Activated CD4-positive, alpha-beta T cell treated with anti-CD3 and anti-CD28 coated beads for 4 hours (primary cell): Measurements from ENCODE around the gene CNEP1R1.
"Not testable (repeated sequence)": the region's sequence is repeated elsewhere in the genome, so short reads cannot be mapped to it uniquely, and the experiment has no call there.

Experiments used
- DNase-seq, 2 donors: peaks; one replicate each; pipeline ENCODE4 v3.0.0-alpha.2; 2020

The CNEP1R1 gene

DNA sequence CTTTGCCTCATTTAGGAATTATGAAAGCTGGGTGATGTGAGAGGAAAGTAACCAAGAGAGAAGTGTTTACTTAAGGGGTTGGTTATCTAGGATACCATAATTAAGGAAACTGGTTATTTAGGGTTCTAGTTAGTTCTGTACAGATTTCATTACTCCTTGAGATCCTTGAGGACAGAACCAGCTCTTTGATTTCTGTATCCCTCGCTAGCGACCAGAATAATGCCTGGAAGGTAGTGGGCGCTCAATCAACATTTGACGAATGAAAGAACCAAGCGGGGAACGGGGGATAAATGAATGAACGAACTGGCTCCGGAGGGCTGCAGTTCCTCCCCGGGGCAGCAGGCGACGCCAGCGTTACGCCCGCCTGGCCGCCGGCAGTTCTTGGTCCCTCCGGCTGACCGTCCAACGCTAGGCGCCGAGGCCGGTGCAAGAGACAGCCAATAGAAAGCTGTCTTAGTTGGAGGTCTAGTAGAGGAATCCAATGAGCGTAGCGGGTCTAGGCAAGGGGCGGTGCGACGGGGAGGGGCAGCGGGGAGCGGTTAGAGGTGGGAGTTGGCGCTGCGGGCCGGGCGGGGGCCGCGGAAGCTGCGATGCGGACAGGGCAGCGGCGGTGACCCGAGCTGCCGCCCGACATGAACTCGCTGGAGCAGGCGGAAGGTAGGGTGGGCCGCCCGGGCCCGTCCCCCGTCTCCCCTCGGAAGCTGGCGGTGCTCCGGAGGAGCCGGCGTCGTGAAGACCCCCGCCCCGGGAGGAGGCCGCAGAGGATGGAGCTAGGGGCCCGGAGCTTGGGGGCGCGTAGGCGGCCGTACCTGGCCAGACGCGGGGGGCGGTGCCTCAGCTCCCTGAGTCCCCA lies at the start of gene CNEP1R1:
Gene CNEP1R1 (plus strand): TSS at position 542 of the 853 bp plus-strand sequence. CDS start 91 bp downstream, at position 633.
- peak; percentile 89 to 90 for DNase-seq

GRCh38 chr16:49977427-49977826 lies 47.6 kb upstream of the CNEP1R1 start:
- DNase-seq, result no peak

DNA sequence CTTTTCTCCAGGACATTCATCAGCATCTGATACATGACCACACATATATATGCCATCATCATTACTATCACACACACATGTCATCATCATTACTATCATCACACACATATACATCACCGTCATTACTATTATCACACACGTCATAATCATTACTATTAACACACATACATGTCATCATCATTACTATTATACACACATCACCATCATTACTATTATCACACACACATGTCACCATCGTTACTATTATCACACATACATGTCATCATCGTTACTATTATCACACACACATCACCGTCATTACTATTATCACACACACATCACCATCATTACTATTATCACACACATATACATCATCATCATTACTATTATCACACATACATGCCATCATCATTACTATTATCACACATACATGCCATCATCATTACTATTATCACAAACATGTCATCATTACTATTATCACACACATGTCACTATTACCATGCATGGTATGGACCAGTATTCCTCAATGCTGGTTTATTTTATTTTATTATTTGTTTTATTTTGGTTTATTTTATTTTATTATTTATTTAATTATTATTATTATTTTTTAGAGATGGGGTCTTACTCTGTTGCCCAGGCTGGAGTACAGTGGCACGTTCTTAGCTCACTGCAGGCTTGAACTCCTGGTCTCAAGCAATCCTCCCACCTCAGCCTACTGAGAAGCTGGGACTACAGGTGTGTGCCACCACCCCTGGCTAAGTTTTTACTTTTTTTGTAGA lies 46.3 kb upstream of the CNEP1R1 start:
- DNase-seq, result no peak

GRCh38 chr16:49980166-49980565 lies 44.9 kb upstream of the CNEP1R1 start:
- DNase-seq, result no peak

DNA sequence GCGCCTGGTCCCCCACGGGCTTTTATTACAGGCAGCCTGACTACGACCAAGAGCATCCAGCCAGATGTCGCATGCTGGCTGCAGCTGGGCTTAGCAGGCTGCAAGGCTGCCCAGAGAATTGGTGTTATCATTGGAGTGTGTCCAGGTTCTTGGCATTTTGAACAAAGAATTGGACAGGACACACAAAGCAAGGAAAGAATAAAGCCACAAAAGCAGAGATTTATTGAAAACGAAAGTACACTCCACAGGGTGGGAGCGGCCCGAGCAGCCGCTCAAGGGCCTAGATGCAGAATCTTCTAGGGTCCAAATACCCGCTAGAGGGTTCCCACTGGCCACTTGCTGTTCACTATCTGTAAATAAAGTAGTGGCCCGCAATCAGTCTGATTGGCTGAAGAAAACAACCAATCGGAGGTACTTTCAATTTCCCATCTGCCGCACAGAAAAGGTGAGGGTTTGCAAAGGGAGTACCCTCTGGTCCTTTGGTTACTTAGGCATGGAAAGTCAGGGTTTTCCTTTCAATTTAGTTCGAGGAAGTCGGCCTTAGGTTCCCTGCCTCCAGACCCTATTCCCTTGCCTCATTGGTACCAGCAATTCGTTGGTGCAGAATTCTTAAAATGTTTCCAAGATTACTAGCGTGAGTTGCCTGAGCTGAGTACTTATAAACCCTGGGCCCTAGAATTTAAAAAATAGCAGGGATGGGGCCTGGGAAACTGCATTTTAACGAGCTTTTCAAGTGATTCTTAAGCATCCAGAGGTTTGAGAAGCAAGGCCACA lies 38.5 kb upstream of the CNEP1R1 start:
- DNase-seq, result no peak

- no peak for DNase-seq
Observed at GRCh38 chr16:49987381-49987780, 37.6 kb upstream of the CNEP1R1 start.

DNA sequence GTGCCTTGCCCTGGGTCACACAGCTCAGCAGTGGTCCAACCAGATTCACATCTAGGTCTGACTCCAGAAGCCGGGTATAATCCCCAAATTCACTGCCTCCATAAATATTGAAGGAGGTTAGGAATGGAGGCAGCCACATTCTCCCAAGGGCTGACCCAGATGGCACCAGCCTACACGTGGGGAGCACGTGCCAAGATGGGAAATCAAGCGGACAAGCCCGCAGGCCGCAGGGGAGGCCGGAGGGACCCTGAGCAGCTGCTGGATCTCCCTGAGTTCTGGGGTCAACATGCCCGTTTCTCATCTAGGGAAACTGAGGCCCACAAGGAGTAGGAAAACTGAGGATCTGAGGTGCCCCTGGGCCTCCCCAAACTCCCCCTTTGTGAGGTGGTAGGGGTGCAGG lies 32.2 kb upstream of the CNEP1R1 start:
- DNase-seq, result no peak

GRCh38 chr16:49993579-49993978 lies 31.4 kb upstream of the CNEP1R1 start:
- no peak for DNase-seq

- no peak for DNase-seq
Observed at GRCh38 chr16:49994006-49994405, 31.0 kb upstream of the CNEP1R1 start.

GRCh38 chr16:49995720-49996119 lies 29.3 kb upstream of the CNEP1R1 start:
- no peak for DNase-seq

DNA sequence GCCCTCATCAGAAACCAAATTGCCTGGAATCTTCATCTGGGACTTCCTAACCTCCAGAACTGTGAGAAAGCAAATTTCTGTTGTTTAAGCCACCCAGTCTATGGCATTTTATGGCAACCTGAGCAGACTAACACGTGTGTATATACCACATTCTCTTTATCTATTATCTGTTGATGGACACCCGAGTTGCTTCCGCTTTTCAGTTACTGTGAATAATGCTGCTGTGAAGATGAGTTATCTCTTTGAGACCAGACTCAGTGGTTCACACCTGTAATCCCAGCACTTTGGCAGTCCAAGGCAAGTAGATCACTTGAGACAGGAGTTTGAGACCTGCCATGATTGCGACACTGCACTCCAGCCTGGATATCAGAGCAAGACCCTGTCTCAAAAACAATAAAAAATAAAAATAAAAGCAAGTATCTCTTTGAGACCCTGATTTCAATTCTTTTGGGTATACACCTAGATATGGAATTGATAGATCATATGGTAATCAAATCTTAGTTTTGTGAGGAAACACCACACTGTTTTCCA lies 27.2 kb upstream of the CNEP1R1 start:
- DNase-seq, result no peak

GRCh38 chr16:49998991-49999390 lies 26.0 kb upstream of the CNEP1R1 start:
- no peak for DNase-seq

- DNase-seq, result no peak
Observed at GRCh38 chr16:50001144-50001543, 23.9 kb upstream of the CNEP1R1 start.

GRCh38 chr16:50002190-50002589 lies 22.8 kb upstream of the CNEP1R1 start:
- no peak for DNase-seq

- DNase-seq, result no peak
Observed at GRCh38 chr16:50004239-50004638, 20.8 kb upstream of the CNEP1R1 start.

GRCh38 chr16:50006964-50007363 lies 18.1 kb upstream of the CNEP1R1 start:
- no peak for DNase-seq

DNA sequence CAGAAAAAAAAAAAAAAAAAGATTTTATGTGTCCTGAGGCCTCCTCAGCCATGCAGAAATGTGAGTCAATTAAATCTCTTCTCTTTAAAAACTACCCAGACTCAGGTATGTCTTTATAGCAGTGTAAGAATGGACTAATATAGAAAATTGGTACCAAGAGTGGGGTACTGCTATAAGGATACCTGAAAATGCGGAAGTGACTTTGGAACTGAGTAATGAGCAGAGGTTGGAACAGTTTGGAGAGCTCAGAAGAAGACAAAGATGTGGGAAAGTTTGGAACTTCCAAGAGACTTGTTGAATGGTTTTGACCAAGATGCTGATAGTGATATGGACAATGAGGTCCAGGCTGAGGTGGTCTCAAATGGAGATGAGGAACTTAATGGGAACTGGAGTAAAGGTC lies 17.3 kb upstream of the CNEP1R1 start:
- no peak for DNase-seq

GRCh38 chr16:50010212-50010611 lies 14.8 kb upstream of the CNEP1R1 start:
- no peak for DNase-seq

- DNase-seq, result no peak
Observed at GRCh38 chr16:50011707-50012106, 13.3 kb upstream of the CNEP1R1 start.

DNA sequence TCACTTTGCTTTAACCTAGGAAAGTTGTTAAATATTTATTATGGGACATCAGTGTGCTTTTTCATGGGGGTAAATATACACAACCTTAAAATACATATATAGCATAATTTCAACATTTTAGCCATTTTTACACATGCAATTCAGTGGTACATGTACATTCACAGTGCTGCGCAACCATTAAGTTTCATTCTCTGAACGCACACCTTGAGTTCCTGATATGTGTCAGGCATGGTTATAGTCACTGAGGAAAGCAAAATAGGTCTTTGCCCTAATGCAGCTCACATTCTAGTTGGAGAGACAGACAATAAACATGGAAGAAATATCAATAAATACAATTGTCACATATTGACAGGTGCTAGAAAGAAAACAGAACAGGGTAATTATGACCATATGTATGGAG lies 12.8 kb upstream of the CNEP1R1 start:
- DNase-seq, result no peak

GRCh38 chr16:50014211-50014610 lies 10.8 kb upstream of the CNEP1R1 start:
- DNase-seq, result not testable (repeated sequence)

GRCh38 chr16:50015631-50016030 lies 9.4 kb upstream of the CNEP1R1 start:
- no peak for DNase-seq

DNA sequence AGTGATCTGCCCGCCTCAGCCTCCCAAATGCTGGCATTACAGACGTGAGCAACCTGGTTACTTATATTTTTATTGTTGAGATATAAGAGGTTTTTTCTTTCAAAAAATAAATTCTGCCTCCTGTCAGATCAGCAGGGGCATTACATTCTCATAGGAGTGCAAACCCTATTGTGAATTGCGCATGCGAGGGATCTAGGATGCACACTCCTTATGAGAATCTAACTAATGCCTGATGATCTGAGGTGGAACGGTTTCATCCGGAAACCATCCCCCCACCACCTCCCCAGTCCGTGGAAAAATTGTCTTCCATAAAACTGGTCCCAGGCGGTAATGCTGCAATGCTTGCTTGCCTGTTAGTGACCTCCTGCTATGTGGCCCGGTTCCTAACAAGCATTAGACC lies 7.5 kb upstream of the CNEP1R1 start:
- DNase-seq, result no peak
